GM21447 (cell line): ENCODE data around the gene COX8C.
"Not testable (repeated sequence)": the region's sequence is repeated elsewhere in the genome, so short reads cannot be mapped to it uniquely, and the experiment has no call there.

Source experiments
- ATAC-seq: cut with Tn5 transposase; IDR thresholded peaks from one replicate; pipeline ENCODE4 v1.9.1; 2021; ENCODE audit not compliant: unreplicated experiment

The COX8C gene

DNA sequence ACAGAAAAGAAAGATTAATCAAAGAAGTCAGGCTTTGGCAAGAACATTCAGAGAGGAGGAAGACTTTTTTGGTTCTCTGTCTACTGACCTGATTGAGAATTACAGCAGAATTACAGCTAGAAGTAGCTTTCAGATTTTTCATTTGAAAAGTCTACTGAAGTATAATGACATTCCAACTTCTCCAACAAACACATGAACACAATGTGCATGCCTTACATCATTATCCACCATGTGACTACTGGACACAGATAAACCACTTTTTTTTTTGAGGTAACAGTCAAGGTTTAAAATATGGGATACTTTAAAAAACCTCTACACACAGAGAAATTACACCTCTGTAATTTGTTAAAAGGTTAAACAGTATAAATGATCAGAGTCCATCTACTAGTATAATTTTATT is 26.5 kb upstream of the COX8C start:
- ATAC-seq, result no peak

DNA sequence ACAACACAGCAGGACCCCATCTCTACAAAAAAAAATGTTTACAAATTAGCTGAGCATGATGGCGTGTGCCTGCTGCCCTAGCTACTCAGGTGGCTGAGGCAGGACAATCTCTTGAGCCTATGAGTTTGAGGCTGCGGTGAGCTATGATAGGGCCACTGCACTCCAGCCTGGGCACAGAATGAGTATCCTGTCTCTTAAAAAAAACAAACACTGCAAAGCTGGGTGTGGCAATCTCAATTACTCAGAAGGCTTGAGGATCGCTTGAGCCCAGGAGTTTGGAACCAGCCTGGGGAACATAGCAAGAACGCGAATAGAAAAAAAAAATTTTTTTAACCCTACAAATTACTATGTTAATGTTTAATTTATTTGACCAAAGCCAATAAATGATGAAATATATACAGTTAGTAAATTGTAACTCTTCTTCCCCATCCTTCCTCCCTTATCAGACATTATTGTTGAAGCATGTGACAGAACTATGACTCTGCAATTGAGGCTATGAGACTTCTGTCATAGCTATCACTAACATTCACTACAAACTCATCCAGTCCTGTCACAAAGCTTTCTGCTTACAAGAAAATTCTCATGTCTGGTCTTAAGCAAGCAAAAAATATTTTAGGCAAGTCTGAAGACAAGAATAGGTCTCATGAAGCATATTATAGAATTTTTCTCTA is 23.9 kb upstream of the COX8C start:
- ATAC-seq, result no peak

DNA sequence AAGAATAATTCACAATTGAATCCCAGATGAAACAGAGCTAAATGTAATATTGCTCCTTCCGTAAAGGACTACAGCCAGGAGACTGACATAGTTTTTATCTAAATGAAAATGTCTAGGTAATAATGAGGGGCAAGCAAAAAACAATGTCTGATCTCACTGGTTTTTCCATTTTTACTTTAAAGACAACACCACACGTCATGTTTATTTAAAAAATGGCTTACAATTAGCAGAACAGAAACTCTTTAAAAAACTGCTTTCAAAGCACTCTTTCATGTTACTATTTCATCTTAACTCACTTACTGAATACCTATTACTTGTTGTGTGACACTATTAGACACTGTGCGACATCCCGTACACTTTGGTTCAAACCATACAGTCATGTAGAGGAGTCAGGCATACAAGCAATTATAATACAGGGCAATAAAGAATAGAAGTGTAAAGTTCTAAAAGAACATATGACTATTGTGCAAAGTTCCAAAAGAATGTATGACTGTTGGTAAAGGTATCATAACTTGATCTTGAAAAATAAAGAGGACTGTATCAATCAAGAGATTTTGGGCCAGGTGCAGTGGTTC is 23.3 kb upstream of the COX8C start:
- ATAC-seq, result no peak

DNA sequence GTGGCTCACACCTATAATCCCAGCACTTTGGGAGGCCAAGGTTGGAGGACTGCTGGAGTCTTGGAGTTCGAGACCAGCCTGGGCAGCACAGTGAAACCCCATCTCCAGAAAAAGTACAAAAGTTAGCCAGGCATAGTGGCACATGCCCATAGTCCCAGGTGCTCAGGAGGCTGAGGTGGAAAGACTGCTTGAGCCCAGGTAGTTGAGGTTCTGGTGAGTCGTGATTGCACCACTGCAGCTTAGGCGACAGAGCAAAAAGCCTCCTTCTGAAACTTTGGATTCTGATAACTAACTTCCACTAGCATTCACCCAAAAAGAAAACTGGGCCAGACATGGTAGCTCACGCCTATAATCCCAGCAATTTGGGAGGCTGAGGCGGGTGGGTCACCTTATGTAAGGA is 20.8 kb upstream of the COX8C start:
- no peak for ATAC-seq

DNA sequence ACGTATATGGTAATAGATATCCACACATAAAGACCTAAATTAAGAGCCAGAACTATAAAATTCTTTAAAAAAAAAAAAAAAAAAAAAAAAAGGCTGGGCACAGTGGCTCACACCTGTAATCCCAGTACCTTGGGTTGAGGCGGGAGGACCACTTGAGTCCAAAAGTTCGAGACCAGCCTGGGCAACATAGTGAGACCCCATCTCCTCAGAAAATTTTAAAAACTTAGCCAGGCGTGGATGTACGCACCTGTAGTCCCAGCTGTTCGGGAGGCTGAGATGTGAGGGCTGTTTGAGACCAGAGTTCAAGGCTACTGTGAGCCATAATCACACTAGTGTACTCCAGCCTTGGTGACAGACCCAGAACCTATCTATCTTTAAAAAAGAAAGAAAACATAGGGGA is 18.4 kb upstream of the COX8C start:
- no peak for ATAC-seq

DNA sequence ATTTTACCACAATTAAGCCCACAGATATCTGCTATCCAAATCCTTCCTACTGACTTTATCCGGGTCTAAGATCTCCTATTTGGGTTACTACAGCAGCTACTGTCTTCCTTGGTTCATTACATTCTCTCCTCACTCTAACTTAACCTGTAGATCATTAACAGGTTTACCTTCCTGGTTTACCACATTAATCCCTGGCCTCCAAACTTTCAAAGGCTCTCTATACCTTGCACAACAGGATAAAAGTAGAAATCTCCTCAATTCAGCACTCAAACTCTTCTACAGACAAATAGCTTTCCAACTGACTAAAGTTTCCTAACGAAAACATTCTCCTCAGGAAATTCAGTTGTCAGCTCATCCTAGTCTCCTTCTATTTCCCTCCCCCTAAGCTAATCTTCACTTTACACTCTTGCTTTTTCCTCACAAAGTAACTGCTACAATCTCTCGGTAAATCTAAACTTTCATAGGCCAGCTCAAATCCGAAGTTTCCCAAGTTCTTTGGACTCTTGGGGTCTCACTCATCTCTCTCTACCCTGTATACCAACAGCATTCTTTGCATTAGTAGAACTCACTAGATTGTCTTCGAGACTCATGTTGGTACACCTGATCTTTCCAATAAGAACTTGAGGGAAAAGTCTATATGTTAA is 16.9 kb upstream of the COX8C start:
- no peak for ATAC-seq

DNA sequence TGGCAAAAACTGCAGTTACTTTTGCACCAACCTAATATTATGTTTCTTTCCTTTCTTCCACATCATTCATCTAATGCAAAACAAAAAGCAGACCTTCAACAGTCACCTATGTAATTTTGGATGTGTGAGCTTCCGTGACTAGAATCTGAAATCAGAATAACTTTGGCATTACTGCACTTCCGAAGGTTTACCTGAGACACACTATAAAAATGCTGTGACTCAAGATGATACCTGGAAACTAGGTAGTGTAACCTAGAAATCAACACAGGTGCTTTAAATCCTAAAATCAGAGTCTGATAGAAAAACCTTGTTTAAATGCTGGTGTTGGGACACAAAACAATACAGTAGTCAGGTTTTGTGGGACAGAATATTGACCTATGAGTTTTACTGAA is 16.4 kb upstream of the COX8C start:
- no peak for ATAC-seq

DNA sequence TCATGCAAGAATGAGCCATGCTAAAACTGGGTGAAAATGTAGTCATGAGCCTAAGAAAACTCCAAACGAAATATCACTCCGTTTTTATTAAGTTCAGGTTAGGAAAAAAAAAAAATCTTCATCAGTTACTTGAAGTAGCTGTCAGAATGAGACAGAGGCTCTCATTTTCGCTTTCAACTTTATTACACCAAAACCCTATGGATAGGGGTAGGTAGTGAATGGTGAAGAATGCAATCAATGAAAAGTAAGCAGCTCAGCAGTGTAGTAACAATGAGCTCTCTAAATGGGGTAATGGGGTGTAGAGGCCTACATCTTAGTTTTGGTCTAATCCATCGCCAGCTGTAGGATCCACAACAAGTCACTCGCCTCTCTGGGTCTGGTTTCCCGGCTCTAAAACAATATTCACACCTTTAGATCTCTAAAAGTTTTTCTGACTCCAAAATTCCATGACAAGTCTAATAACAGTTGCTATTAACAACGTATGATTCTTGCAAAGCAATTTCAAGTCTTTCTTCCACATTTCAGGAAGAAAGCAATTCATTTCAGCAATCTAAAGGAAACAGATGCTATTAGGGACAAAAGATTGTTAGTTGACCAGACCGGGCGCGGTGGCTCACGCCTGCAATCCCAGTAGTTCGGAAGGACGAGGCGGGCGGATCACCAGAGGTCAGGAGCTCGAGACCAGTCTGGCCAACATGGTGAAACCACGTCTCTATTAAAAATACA is 15.8 kb upstream of the COX8C start:
- no peak for ATAC-seq

DNA sequence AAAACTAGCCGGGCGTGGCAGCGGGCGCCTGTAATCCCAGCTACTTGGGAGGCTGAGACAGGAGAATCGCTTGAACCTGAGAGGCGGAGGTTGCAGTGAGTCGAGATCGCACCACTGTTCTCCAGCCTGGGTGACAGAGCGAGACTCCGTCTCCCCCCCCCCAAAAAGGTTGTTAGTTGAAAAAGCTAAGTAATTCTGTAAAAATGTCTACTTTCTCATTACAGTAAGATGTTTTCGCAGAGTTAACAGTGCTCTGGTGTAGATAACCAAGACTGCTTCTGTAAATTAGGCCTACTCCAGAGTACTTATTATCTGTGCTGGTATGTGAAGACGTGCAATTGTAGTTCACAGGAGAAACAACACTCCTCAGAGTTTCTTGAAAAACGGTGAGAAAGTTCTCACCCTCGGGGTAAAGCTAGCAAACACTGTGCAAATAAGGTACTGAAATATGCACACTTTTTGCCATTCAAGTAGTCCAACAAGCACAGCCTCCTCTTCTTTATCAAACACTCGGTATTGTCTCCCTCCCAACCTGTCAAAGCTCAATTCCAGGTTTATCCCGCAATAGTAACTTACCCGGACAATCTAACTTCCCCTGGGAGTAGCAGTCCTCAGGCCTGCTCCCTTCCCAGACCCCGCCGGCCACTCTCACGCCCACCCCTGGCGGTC is 15.1 kb upstream of the COX8C start:
- ATAC-seq, result no peak

DNA sequence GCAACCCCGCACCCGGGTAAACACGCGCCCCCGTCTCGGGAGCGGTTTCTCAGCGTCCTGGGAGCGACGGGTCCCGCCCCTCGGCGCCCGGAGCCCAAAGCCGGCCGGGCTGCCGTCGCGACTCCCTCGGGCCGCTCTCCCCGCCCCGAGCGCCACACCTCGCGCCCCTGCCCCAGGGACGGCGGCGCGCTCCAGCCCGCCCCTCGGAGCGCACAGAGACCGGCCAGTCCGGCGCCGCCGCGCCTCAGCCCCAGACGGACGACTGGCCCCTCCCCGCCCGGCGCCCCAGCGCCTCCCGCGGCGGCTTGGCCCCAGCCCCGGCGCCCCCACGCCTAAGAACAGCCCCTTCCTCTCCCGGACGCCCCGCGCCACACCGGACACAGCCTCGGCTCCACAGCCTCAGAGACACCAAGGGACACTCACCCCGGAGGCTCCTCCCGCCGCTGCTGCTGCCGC is 14.6 kb upstream of the COX8C start:
- peak; percentile 52 for ATAC-seq

DNA sequence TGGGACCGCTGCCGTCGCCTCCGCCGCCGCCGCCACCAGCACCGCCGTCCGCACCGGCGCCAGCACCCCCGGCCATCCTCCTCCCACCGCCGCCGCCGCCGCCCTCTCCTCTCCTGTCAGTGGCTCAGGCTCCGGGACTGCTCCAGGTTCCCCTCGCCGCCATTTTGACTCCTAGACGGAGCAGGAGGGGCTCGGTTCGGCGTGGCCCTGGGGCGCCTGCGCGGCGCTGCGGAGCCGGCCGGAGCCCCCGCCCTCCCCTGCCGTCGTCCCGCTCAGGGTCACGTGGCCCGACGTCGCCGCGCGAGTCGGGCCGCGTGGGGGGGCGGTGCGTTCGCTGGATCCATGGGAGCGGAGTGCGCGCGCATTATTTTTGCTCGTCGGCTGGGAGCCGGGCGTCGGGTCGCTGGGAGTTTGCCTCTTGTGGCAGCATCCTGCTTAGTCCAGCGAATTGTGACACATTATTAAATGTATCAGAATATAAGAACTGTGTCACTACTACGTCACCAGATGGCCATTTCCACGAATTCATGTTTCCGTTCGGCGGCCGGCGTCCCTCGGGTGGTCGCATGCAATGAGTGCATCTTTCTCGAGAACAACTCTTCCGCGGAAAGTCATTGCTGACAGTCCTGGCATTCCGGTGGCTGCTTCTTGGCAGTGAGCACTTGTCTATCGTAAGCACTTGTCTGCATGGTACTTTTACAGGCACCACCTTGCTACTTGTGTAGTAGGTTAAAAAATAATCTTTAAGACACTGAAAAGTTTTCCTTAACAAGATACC is 13.9 kb upstream of the COX8C start, which contains the start of gene BTBD7:
Gene BTBD7, minus strand, starts transcription at position 184 of the 778 bp plus-strand sequence. CDS start 36,985 bp downstream, outside the sequence.
- peak; percentile 77 for ATAC-seq

DNA sequence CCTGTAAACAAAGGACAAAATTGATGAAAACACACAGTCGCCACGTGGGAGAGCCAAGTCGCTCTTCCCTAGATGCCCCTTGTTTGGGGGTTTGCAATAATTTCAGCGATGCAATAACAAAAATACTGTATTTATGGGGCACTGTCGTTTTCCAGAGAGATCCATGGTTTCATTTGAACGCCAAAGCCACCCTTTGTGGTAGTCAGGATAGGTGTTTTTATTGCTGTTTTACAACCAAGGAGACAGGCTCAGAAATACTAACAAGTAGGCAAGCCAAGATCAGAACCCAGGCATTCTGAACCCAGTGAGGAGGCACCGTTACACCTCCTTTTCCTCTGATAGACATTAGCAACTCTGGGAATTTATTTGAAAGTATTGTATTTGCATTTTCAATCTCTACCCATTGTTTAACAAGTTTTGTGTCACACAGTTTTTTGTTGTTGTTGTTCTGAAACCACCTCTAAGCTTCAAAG is 13.3 kb upstream of the COX8C start:
- no peak for ATAC-seq

DNA sequence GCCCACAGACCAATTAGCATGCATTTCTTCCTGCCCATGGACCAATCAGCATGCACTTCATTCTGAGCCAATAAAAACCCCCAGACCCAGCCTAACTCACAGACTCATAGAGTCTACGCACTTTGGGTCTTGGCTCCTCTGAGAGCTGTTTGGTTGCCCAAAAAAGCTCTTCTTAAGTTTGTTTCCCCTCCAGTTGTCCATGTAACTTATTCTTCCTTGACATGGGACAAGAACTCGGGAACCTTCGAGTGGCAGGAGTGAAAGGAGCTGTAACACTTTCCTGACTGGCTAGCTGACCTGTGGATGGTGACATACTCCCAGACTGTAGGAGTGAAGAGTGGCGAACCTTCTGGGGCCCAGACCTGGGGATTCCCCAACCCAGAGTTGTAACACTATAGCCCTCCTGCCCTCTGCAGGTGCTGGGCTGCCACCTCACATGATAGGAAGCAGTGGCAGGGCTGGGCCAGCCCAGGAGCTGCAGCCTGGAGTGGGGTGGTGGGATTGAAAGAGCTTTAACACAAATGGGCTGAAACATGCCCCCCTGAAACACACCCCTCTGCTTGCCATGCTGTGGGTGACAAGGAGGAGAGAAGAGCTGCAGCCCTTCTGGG is 9.7 kb upstream of the COX8C start:
- ATAC-seq, result no peak

DNA sequence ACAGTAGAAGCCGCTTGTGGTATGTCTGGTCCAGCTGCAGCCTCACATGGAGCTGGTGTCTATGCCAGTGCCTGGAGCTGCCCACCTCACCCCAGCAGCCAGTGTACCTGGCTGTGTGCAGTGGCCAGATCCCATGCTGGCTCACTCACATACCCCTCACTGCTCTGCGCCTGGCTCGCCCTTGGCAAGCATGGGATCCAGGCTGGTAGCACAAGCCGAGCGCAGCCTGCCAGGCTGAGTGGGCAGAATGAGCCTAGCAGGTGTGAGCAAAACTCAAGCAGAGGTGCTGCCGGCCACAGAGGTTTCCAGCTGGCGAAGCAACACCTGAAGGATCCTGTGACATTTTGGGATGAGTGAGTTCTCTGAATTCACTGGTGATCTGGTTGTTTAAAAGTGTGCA is 9.1 kb upstream of the COX8C start:
- no peak for ATAC-seq

DNA sequence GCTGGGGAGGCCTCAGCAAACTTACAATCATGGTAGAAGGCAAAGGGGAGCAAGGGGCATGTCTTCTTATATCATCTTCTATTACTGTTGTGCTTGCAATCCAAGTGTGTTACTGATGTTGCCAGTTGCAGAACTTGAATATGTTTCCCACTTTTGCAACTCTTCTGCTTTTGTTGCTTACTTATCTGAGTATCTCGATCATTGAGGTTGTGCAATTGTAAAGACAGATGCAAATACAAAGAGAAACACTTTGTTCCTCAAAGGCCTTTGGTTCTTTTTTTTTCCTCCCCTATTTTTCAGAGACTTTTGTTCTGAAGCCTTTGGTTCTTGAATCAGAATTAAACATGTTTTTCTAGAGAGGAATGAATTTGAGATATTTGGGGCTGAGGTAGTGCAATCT is 3.7 kb upstream of the COX8C start:
- ATAC-seq, result no peak

DNA sequence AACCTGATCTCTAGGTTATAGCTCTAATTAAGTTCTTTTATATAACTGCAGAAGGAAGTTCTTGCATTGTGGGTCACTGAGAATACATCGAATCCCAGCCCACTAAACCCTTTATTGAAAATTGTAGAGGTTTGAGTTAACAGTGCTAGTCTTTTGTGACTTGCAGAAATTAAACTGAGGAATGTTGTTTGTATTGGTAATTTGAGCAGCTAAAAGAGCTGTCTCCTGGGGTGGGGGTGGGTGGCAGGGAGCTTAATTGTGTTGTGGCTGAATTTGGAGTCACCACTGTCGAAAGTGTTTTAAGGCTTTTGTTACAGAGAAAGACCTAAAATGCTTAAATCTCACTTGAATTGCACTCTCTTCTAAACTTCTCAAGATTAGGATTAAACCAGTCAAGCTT is 3.2 kb upstream of the COX8C start:
- no peak for ATAC-seq

DNA sequence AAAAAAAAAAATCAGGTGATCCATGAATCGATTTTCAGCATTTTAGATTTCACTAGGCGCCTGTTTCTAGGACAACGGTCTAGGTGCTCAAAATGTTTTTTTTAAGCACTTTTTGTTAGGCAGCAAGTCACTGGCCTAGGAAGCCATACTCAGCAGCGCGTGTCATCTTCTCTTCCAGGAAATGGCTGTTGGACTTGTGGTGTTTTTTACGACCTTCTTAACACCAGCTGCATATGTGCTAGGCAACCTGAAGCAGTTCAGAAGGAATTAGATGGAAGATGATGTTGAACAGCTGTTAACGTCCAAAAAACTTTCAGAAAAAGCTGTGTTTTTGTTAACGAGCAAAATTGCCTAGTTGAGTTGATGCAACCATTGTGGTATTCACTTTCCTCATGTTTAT is 868 bp downstream of the COX8C start:
- no peak for ATAC-seq

DNA sequence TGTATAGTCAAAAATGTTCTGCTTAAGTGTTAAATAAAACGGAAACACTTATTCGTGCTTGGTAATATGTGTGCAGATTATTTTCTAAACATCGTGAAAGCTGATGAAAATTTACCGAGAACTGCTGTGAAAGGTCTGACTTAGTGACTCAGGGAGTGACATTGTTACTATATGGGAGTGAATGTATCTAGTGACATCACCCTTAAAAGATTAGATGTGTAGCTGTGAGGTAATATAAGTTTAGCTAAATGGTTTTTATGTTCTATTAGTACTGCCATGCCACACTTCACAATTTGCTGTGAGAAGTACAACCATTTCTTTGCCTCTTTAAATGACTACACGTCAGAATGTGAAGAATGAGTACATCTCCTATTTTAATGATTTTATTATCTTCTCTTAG is 1.3 kb downstream of the COX8C start:
- ATAC-seq, result no peak

DNA sequence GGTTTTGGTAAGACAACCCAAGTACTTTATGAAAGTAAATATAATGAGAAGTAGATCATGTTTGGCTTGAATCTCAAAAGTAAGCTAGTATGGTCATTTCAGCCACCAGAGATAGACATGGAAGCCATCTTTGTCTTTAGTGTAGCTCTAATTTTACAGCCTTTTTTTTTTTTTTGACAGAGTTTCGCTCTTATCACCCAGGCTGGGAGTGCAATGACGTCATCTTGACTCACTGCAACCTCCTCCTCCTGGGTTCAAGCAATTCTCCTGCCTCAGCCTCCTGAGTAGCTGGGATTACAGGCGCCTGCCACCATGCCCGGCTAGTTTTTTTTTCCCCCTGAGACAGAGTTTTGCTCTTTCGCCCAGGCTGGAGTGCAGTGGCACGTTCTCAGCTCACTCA is 7.9 kb downstream of the COX8C start:
- ATAC-seq, result not testable (repeated sequence)
